A204.1 (cell line): Measurements from ENCODE around the gene LCA5L.
A peak's percentile ranks its signal among the peaks of the same experiment; 100 is the strongest.

Experiments
- FAIRE-seq: peaks from 2 replicates; lab custom pipeline; 2012; peaks lifted over from hg19 to GRCh38; lab: Jason Lieb, UNC

LCA5L gene

DNA sequence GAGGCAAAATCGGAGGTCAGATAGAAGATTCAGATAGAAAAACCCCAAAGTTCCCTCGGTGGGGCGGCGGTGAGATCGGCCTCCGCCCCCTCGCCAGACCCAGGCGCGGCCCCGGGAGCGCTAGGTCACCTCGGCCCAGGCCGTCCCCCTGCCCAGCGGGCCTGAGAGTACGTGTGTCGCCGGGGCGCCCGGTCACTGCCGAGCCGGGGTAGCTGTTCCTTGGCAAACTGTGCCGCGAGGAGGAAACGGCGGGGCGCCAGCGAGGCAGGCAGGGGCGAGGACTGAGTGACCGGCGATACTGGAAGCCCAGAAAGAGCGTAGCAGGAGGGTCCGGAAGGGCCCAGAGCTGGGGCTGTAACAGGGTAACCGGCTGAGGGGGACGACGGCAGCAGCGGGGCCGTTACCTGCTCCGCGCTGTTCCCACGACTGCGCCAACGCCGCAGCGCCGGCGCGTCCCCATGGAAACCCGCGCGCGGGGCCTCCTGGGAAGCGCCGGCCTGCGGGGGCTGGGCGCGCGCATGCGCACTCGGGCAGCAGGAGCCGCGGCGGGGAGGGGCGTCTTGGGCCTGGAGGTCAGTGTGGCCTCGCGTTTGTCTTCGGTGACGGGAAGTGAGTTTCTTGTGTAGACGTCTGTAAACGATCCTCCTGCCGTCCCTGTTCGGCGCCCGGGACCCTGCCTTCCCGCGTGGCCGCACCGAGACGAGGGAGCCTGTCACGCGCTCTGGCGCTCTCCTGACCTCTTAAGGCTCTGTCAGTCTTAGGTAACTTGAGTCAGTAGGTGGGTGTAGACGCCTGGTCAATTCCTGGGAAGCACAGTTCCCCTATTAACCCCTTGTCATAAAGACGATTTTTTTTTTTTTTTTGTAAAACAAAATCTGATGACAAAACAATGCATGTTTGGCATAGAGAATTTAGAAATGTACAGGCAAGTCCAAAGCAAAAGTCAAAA, at the start of gene LCA5L:
Gene LCA5L, minus strand, starts transcription at position 458 of the 949 bp plus-strand sequence. CDS start 17,285 bp downstream, outside the sequence.
- no peak for FAIRE-seq

DNA sequence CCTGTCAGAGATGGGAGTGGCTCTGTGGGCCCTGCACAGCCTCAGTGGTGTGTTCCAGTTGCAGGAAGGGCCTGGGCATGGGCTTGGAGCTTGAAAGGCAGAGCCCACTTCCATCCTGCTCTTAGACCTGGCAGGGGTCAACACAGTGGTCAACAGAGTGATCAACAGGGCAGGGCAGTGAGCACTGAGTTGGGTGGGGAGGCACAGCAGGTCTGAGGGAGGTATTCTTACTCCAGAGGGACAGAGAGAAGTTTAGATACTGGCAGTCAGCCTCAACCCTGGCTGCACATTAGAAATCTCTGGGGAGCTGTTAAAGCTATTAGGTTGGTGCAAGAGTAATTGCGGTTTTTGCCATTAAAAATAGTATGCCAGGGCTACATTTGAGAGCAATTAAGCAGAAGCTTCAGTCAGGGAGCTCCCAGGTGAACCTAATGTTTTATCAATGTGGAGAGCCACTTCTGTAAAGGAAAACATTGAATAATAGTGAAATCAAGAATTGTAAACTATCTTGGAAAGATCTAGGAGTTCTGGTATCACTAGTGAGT, 43.9 kb upstream of the LCA5L start:
- no peak for FAIRE-seq

DNA sequence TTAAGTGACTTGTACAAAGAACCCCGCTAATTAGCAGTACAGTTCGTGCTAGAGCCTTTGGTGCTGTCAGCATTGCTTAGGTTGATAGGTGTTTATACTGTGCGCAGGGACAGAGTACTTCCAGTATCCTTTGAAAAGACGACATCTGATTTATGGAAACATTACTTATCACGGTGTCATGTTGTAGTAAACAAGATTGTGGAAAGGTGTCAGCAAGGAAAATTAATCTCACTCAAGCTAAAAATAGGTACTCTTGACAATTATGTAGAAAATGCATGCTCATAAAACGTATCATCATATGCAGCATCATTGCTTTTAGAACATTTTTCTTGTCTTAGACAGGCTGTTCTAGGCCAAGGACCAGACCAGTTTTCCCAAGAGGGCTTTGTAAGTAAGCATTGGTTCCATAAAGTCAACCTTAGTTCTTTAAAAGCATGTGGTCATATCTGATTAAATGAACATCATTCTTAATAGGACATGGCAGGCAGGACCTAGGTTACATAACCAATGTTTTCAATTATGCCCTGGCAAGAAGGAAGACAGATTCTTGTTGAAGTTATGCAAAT, 39.2 kb upstream of the LCA5L start:
- no peak for FAIRE-seq

DNA sequence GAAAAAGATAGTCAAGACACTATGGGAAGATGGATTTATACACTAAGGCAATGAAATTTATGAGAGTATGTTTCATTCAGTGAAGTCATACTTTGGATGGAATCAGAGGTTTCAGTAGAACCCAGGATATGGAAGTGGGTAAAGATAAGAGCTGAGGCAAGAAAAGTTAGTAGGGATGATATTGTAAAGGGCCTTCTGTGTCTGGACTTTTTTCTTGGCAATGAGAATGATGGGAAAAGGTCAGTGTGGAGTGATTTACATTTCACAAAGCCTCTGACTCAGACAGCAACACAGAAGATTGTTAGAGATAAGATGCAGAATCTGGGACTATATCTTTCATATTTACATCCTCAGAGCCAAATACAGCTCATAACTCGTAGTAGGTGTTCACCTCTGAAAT, 38.3 kb upstream of the LCA5L start:
- no peak for FAIRE-seq

GRCh38 chr21:39481886-39482285, 36.3 kb upstream of the LCA5L start:
- FAIRE-seq: no peak

DNA sequence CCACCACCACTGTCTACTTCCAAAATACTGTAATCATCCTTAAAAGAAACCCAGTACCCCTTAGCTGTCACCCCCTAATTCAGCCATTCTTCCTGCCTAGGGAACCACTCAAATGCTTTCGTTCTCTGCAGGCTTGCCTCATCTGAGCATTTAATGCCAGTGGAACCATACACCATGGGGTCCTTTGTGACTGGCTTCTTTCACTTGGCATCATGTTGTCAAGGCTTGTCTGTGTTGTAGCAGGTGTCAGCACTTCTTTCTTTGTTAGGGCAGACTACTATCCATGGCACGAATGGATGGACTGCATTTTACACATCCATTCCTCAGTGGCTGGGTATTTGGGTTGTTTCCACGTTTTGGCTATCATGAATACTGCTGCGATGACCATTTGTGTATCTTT, 34.7 kb upstream of the LCA5L start:
- FAIRE-seq: no peak

DNA sequence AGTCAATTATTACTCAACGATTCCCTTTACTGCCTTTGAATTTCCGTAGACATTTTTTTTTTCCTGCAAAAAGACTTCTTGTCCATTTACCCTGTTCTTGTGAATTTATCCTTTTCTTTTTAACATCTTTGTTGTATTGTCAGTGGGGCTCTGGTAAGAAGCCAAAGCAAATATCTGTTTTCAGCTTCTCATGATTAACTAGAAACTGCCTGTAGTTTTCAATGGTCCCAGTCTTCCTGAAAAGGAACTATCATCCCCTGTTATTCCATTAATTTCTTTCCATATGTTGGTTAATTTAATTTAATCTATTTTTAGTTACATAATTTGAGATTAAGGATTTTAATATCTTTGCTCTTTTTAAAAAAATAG, 34.2 kb upstream of the LCA5L start:
- no peak for FAIRE-seq

DNA sequence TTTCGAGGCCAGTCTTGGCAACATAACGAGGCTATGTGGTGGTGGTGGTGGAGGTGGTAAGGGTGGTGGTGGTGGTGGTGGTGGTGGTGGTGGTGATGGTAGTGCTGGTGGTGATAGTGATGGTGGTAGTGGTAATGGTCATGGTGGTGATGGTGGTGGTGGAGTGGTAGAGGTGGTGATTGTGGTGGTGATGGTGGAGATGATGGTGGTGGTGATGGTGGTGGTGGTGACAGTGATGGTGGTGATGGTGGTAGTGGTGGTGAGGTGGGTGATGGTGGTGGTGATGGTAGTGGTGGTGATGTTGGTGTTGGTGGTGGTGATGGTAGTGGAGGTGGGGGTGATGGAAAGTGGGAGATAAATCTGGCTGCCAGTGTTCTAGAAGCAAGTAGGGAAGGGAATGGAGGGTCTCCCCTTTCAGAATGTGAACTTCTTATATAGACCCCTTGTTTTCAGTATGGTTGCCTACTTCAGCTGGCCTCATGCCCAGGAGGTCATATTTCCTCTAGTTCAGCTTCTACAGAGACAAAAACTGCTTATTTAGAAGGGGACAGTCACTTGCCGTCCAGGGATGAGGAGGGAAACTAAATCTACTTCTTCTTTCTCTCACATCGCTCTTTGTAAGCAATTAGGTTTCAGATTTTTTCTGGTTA, 33.7 kb upstream of the LCA5L start:
- FAIRE-seq: no peak

GRCh38 chr21:39474611-39475010, 29.0 kb upstream of the LCA5L start:
- FAIRE-seq: no peak

GRCh38 chr21:39472786-39473185, 27.2 kb upstream of the LCA5L start:
- FAIRE-seq: no peak

DNA sequence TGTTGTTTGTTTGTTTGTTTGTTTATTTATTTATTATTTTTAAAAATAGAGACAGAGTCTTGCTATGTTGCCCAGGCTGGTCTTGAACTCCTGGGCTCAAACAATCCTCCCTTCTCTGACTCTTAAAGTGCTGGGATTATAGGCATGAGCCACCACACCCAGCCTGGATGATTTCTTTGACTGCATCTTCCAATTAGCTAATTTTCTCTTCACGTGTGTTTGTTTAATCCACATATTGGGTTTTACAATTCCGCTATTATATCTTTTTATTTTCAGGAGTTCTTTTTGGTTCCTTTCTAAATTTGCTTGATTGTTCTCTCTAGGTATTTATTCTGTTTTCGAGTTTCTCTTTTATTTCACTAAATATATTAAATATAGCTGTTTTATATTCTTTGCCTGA, 26.0 kb upstream of the LCA5L start:
- FAIRE-seq: peak; percentile 3

DNA sequence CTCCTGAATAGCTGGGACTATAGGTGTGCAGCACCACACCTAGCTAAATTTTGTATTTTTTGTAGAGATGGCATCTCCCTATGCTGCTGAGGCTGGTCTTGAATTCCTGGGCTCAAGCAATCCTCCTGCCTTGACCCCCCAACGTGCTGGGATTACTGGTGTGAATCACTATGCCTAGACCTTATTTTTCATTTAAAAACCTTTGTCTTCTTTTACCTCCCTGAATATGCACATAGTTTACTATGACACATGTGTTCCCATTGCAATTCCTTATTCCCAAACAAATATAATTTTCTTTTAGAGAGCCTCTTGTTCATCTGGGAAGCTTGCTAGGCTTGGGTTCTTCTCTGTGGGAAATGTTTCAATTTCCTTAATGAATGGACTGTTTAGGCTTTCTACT, 23.0 kb upstream of the LCA5L start:
- FAIRE-seq: no peak

DNA sequence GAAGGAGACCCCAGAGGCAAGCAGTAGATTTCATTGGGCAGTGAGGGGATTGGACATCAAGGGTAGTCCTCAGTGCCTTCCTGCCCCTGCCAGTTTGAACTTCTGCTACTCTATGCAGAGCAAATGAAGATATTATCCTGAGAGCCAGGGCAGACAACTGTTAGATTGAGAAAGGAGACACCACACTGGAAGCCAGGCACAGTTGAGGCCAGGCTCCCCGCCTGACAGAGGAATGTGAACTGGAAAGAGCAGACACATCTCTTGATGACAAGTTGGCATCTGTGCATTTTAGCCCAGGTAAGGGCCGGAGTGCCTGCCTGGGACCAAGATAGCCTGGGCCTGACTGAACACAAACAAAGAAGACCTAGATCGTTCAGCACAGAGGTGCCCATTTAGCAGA, 22.2 kb upstream of the LCA5L start:
- FAIRE-seq: no peak

DNA sequence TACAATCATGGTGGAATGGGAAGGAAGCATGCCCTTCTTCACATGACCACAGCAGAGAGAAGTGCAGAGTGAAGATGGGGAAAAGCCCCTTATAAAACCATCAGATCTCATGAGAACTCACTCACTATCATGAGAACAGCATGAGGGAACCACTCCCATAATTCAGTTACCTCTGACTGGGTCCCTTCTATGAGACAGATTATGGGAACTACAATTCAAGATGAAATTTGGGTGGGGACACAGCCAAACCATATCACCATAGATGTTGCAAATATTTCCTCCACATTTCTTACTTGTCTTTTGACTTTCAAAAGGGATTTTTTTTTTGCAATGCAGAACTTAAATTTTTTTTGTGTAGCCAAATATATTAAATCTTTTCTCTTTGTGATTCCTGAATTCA, 21.0 kb upstream of the LCA5L start:
- FAIRE-seq: no peak

DNA sequence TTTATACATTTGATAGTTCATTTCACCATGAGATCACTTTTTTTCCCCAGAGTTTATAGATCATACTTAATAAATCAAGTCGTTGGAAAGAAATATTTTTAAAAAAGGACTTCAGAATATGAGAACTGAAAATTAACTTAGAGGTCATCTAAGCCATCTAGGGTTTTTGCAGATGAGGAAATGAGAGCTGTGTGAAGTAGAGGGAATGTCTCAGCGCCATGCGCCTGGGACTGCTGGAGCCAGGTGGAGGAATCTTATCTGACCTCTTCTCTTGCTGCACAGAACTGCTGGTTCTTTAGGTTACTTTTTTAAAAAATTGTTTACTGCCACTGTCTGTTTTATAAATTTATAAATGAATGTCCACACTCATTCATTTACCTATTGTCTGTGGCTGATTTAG, 17.7 kb upstream of the LCA5L start:
- no peak for FAIRE-seq

DNA sequence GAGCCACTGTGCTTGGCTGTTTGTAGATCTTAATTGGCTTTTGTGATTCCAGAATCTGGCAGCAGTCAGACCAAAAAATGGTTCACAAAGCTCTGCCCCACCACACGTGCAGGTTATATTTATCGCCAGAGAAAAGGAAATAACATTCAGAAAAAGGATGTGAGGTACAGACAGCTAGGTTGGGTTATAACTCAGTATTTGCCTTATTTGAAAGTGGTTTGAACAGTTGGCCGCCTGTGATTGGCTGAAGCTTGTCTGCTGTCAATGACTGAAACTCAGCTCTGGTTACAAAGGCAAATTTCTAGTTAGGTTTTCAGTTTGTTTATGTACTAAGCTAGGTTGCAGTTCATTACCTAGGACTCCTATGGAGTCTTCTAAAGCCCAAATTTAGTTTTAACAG, 15.8 kb upstream of the LCA5L start:
- no peak for FAIRE-seq

GRCh38 chr21:39456665-39457064, 11.1 kb upstream of the LCA5L start:
- FAIRE-seq: no peak

DNA sequence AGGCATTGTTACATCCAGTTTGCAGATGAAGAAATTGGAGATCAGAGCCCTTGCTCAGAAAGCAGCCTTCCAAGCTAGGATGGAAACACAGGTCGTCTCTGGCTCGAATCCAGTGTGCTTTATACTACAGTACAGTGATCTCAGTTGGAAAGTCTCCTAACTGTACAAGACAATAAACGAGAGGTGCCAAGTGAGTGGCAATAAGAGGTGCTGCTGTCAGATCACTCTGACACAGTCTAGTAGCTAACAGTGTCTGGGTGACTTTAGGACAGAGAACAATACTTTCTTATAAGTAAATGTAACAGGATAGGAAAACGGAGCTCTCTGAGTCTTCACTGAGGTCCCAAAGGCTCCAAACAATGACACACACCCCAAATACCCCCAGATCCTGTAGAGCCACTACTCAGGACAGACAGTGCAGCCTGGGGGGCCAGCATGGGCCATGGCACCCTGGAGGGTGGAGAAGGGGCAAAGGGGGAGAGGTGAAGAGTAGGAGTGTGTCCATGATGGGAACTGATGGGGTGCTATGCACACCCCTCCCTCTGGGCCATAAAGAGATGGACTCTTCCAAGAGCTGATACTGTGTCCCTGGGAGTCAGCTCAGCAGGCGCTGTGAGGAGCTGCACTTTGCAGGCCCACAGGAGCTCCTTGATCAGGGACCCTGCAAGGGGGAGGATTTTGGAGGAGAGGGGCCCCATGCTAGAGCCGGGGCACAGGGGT, 9.5 kb upstream of the LCA5L start:
- FAIRE-seq: no peak

GRCh38 chr21:39453571-39454179, 8.1 kb upstream of the LCA5L start:
- no peak for FAIRE-seq

DNA sequence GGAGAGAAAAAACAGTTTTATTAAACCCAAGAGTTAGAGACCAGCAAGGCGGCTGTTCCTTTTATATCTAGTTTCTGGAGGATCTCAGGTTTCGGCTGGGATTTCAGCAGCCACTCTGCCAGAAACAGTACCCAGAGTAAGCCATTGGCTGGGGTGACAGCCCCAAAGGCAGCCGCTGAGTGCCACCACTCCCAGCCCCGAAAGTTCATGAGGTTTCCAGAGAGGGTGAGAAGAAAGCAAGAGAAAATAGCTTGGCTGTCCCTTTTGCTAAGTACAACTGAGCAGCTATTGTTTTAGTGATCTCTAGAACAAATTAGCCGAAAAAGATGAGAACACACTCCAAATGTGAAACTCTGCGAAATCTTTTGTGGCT, 7.4 kb upstream of the LCA5L start:
- FAIRE-seq: no peak

DNA sequence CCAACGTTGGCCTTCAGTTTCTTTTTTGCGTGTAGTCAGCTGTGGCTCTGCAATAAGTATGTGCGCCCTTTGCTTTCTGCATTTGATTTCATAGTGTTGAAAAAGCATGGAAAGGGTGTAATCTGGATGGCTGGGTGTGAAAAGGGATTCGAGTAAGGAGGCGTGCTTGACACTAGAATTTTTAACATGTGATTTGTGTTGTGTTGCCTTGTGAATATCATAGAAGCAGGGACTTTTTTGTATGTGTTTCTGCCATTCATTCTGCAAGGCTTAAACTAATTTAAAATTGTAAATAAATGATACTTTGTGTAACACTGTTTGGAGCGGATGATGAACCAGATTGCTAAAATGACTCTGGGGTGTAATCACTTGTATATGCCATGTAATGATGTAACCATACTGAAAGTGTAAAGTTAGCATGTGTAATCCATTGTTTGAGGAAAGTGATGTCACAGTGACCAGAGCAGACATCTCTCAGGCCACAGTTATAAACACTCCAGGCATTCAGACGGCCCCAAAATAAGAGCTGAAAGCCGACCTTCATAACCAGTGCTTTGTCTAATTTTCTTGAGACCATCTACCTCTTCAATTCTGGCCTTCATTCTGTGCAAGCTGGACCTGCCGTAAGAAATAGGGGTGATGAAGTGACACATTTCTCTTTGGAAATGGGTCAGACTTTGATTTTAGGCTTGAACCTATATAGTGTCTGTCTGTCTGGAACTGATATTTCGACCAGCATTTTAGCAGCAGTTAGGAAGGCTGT, 6.8 kb upstream of the LCA5L start:
- FAIRE-seq: no peak
